H9 (cell line): ENCODE data around the gene BET1L. TPM values are rescaled to one million over a fixed set of nuclear protein-coding genes. Genes with fewer than 3 reads are reported as not detected.

Experiments used
- DNase-seq: peaks from one replicate; pipeline ENCODE4 v3.0.0-alpha.2; 2017
- H2AFZ ChIP-seq: one replicate; pipeline ENCODE4 v1.6.1; 2013; ENCODE audit warnings: mild to moderate bottlenecking, low read length, control low read depth, moderate library complexity
- H2AK5ac ChIP-seq: 2 replicates; pipeline ENCODE4 v1.6.1; 2013; ENCODE audit warnings: low read length, control low read depth, mixed read lengths; ENCODE audit not compliant: insufficient read length
- H2BK120ac ChIP-seq: one replicate; pipeline ENCODE4 v1.6.1; 2013; ENCODE audit warnings: low read depth, mild to moderate bottlenecking, low read length, control low read depth, inconsistent platforms; ENCODE audit not compliant: poor library complexity, severe bottlenecking
- H2BK12ac ChIP-seq: 2 replicates; pipeline ENCODE4 v1.6.1; 2013; ENCODE audit warnings: low read length, control low read depth, mixed read lengths, low read depth; ENCODE audit not compliant: insufficient read length
- H2BK15ac ChIP-seq: 2 replicates; pipeline ENCODE4 v1.6.1; 2013; ENCODE audit warnings: low read depth, low read length, control low read depth
- H2BK20ac ChIP-seq: one replicate; pipeline ENCODE4 v1.6.1; 2013; ENCODE audit warnings: low read depth, mild to moderate bottlenecking, low read length, control low read depth, inconsistent platforms; ENCODE audit not compliant: poor library complexity, severe bottlenecking
- H2BK5ac ChIP-seq: 2 replicates; pipeline ENCODE4 v1.6.1; 2013; ENCODE audit warnings: low read length, control low read depth, mixed read lengths; ENCODE audit not compliant: insufficient read length
- H3K14ac ChIP-seq: 2 replicates; pipeline ENCODE4 v1.6.1; 2013; ENCODE audit warnings: low read length, control low read depth; ENCODE audit not compliant: insufficient read depth
- H3K18ac ChIP-seq: 2 replicates; pipeline ENCODE4 v1.6.1; 2013; ENCODE audit warnings: low read depth, mild to moderate bottlenecking, mixed read lengths, low read length, control low read depth; ENCODE audit not compliant: insufficient read length
- H3K23ac ChIP-seq: 2 replicates; pipeline ENCODE4 v1.6.1; 2013; ENCODE audit warnings: low read length, control low read depth, mixed read lengths, low read depth; ENCODE audit not compliant: insufficient read length
- H3K23me2 ChIP-seq: 2 replicates; pipeline ENCODE4 v1.6.1; 2013; ENCODE audit warnings: low read depth, mild to moderate bottlenecking, mixed read lengths, low read length, control low read depth; ENCODE audit not compliant: insufficient read length, poor library complexity, severe bottlenecking
- H3K27ac ChIP-seq: 2 replicates; pipeline ENCODE4 v1.5.1; 2013; ENCODE audit warnings: low read length, control low read depth, mixed read lengths, low read depth; ENCODE audit not compliant: insufficient read length
- H3K27me3 ChIP-seq: 2 replicates; pipeline ENCODE4 v1.6.1; 2013; ENCODE audit warnings: low read length, control low read depth, inconsistent platforms; ENCODE audit not compliant: insufficient read depth
- H3K4ac ChIP-seq: 2 replicates; pipeline ENCODE4 v1.6.1; 2013; ENCODE audit warnings: low read depth, mild to moderate bottlenecking, control low read depth, inconsistent platforms, low read length, moderate library complexity
- H3K4me1 ChIP-seq: 2 replicates; pipeline ENCODE4 v1.6.1; 2013; ENCODE audit warnings: low read length, control low read depth, inconsistent platforms; ENCODE audit not compliant: insufficient read depth
- H3K4me2 ChIP-seq: 2 replicates; pipeline ENCODE4 v1.6.1; 2013; ENCODE audit warnings: low read length, control low read depth, mixed read lengths; ENCODE audit not compliant: insufficient read length, insufficient read depth
- H3K56ac ChIP-seq: 2 replicates; pipeline ENCODE4 v1.6.1; 2013; ENCODE audit warnings: low read depth, mild to moderate bottlenecking, mixed read lengths, low read length, control low read depth; ENCODE audit not compliant: insufficient read length
- H3K79me1 ChIP-seq: 2 replicates; pipeline ENCODE4 v1.6.1; 2013; ENCODE audit warnings: low read depth, mild to moderate bottlenecking, moderate library complexity, low read length, control low read depth, inconsistent platforms; ENCODE audit not compliant: insufficient read depth, poor library complexity, severe bottlenecking
- H3K79me2 ChIP-seq: 2 replicates; pipeline ENCODE4 v1.6.1; 2013; ENCODE audit warnings: low read length, control low read depth, inconsistent platforms; ENCODE audit not compliant: insufficient read depth
- H3K9ac ChIP-seq: 2 replicates; pipeline ENCODE4 v1.6.1; 2013; ENCODE audit warnings: low read length, control low read depth, mixed read lengths; ENCODE audit not compliant: insufficient read length; ENCODE audit errors: extremely low read depth
- H3K9me3 ChIP-seq: one replicate; pipeline ENCODE4 v1.6.1; 2013; ENCODE audit warnings: low read depth, low read length, inconsistent platforms; ENCODE audit not compliant: control insufficient read depth
- H3T11ph ChIP-seq: one replicate; pipeline ENCODE4 v1.6.1; 2013; ENCODE audit warnings: mild to moderate bottlenecking, low read length, control low read depth, inconsistent platforms
- H4K20me1 ChIP-seq: one replicate; pipeline ENCODE4 v1.6.1; 2013; ENCODE audit not compliant: control insufficient read depth, insufficient read length, insufficient read depth
- H4K5ac ChIP-seq: 2 replicates; pipeline ENCODE4 v1.6.1; 2013; ENCODE audit warnings: low read depth, mild to moderate bottlenecking, mixed read lengths, low read length, control low read depth; ENCODE audit not compliant: insufficient read length
- H4K8ac ChIP-seq: replicated peaks from 2 replicates; pipeline ENCODE4 v1.6.1; 2013; ENCODE audit warnings: low read length, control low read depth, mixed read lengths, low read depth; ENCODE audit not compliant: insufficient read length
- H4K91ac ChIP-seq: 2 replicates; pipeline ENCODE4 v1.6.1; 2013; ENCODE audit warnings: low read depth, mild to moderate bottlenecking, moderate library complexity, mixed read lengths, low read length, control low read depth; ENCODE audit not compliant: insufficient read length
- H3K27ac Mint-ChIP-seq, 3 experiments: 2 replicates in 2 of 3; 3 replicates in 1 of 3; pipeline ENCODE4 v1.8.0; 2020 to 2021; ENCODE audit warnings: mixed read lengths in 3 of 3, mild to moderate bottlenecking in 1 of 3, moderate library complexity in 1 of 3
- H3K27me3 Mint-ChIP-seq: 2 replicates; pipeline ENCODE4 v1.8.0; 2021; ENCODE audit warnings: low read depth, mild to moderate bottlenecking, moderate library complexity, mixed read lengths
- H3K36me3 Mint-ChIP-seq, 3 experiments: 2 replicates in 2 of 3; 3 replicates in 1 of 3; pipeline ENCODE4 v1.8.0; 2020 to 2021; ENCODE audit warnings: low read depth in 3 of 3, mixed read lengths in 3 of 3; ENCODE audit not compliant: insufficient read depth in 1 of 3
- H3K4me1 Mint-ChIP-seq, 2 experiments: 2 replicates each; pipeline ENCODE4 v1.8.0; 2020; ENCODE audit warnings: mixed read lengths in 2 of 2
- H3K4me3 Mint-ChIP-seq, 2 experiments: 2 replicates in 1 of 2; 3 replicates in 1 of 2; pipeline ENCODE4 v1.8.0; 2020 to 2021; ENCODE audit warnings: mild to moderate bottlenecking in 2 of 2, mixed read lengths in 2 of 2, moderate library complexity in 1 of 2
- H3K9me3 Mint-ChIP-seq, 2 experiments: 2 replicates in 1 of 2; 3 replicates in 1 of 2; pipeline ENCODE4 v1.8.0; 2020; ENCODE audit warnings: mild to moderate bottlenecking in 2 of 2, mixed read lengths in 2 of 2, moderate library complexity in 1 of 2
- CTCF ChIP-seq: fragments of 200-600 bp; sonication (generic); conservative IDR thresholded peaks from 3 replicates; pipeline ENCODE4 v1.8.0; 2021; ENCODE audit warnings: antibody characterized with exemption, mild to moderate bottlenecking
- WGBS: extraction: QIAGEN DNeasy Blood & Tissue Kit; methylation state at CpG from one replicate; pipeline ENCODE4 v1.1.7; 2013; ENCODE audit warnings: missing lambda C conversion rate, low lambda C conversion rate, mixed read lengths; ENCODE audit not compliant: insufficient read length; ENCODE audit errors: extremely low coverage; 5-methylcytosine and 5-hydroxymethylcytosine counted together
- total RNA-seq: library from RNA; stranded (reverse); gene quantifications from 2 replicates; pipeline ENCODE4 v1.2.1, GENCODE V29; 2021

Gene BET1L
- total RNA-seq, 1 experiment from 2014 or later: 49.4 TPM

DNA sequence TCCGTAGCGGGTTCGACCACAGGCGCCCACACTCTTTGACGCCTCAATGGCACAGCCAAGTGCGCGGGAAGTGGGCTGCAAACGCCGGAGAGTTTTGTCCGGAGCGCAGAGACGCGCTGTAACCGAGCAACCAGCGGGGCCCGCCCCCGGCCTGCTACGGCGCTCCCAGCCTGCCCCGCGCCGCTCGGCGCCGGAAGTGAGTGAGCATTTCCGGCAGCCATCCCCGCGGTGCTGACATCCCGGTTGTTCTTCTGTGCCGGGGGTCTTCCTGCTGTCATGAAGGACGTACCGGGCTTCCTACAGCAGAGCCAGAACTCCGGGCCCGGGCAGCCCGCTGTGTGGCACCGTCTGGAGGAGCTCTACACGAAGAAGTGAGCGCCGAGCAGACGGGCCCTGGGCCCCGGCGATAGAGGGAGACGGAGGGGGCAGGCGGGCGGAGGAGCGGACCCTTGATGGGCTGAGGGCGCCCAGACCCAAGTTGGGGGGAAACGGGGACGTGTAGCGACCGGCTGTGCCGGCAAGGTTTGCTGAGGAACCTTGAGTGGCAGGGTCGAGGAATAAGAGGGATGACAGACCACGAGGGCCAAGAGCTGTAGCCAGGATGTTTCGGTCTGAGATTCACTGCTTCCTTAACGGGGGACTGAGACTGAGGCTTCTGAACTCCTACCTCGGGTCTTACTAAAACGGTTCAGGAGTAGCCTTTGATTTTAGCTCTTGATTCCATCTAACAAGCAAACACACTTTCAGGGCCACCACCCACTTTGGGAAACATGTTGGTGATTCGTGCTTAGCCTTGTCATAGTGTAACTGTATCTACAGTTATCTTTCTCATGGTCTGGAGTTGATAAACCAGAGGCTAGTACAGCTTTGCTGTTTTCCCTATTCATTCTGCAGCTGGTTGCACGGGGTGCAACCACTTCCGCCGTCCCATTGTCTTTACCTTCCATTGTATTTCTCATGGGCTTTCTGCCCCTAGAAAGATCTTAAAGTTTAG, 29.9 kb upstream of the BET1L start, which contains the start of gene PSMD13:
Gene PSMD13, plus strand, starts transcription at position 203 of the 994 bp plus-strand sequence. Its CDS starts 74 bp downstream, at position 277.
- H3K79me1 ChIP-seq: peaks cover 6% of the 10 kb centered on the region
- no peak within 1 kb of the TSS for H2AFZ ChIP-seq
- peaks cover 6% of the 10 kb centered on the region for H3K23me2 ChIP-seq
- H4K20me1 ChIP-seq: no peaks in the 10 kb centered on the region
- no peaks in the 10 kb centered on the region for H3K27me3 ChIP-seq
- Mint-ChIP-seq H3K36me3 (peaks cover 14 to 25% (median 24%) of the 10 kb centered on the region in 3 experiments; a peak in 6 of 7 replicates), H3K9me3 (no peaks in the 10 kb centered on the region; a peak in 1 of 5 replicates), H3K27me3 (no peaks in the 10 kb centered on the region; the same call in 1 of the 2 replicates), H3K27ac (peak within 1 kb of the TSS; percentile 98 to 99 (median 99)), H3K4me1 (peaks cover 9 to 18% of the 10 kb centered on the region in 2 experiments), H3K4me3 (peak within 1 kb of the TSS; percentile 95 to 96)
- H2AK5ac ChIP-seq: no peak within 1 kb of the TSS
- no peaks in the 10 kb centered on the region; the same call in 1 of the 2 replicates for H3K4me1 ChIP-seq
- peaks cover 6% of the 10 kb centered on the region; the same call in 1 of the 2 replicates for H3K79me2 ChIP-seq
- 0 out of 3 replicates have a peak, but pooled peaks have one; percentile 15 for TF ChIP-seq CTCF
- H4K5ac ChIP-seq: no peak within 1 kb of the TSS
- no peak within 1 kb of the TSS for H4K8ac ChIP-seq
- DNase-seq: peak; percentile 80
- H3K4ac ChIP-seq: no peak within 1 kb of the TSS
- peak within 1 kb of the TSS; percentile 58; the same call in 1 of the 2 replicates for H3K14ac ChIP-seq
- H2BK15ac ChIP-seq: no peak within 1 kb of the TSS
- H3K27ac ChIP-seq: no peak within 1 kb of the TSS
- no peak within 1 kb of the TSS for H3K23ac ChIP-seq
- peak within 1 kb of the TSS; percentile 88 for H3K4me2 ChIP-seq
- no peak within 1 kb of the TSS for H2BK5ac ChIP-seq
- H3K56ac ChIP-seq: no peak within 1 kb of the TSS
- no peak within 1 kb of the TSS for H2BK12ac ChIP-seq
- H3T11ph ChIP-seq: no peak within 1 kb of the TSS
- no peak within 1 kb of the TSS for H2BK20ac ChIP-seq
- H2BK120ac ChIP-seq: no peak within 1 kb of the TSS
- H3K9me3 ChIP-seq: no peaks in the 10 kb centered on the region
- H4K91ac ChIP-seq: no peak within 1 kb of the TSS
- peak within 1 kb of the TSS; percentile 84 for H3K9ac ChIP-seq
- H3K18ac ChIP-seq: no peak within 1 kb of the TSS
- WGBS: no CpG with 5 or more reads among the region's 62 CpGs
